Measurements from ENCODE around the gene PDGFC.

Gene PDGFC

DNA sequence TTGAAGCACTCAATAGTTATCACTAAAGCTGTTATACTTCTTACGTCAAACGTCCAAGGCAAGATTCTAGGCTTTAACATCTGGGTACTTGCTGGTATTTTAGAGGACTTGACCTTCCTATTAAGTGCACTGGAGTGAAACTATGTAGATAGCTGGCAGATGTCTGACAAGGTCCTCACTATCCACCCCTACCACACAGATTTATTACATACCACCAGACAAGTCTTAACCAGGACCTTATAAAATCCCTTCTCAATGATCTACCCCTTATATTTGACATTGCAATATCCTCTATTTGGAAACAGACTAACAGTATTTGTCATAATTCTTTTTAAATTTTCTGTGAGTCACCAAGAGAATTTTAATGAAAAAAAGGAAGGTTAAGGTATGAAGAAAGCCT lies 78.8 kb downstream of the PDGFC start:
- DNase-seq (ENCODE audit: low spot score): no peak
- POLR2A ChIA-PET (ENCODE audit: low non-redundant PET): no interaction called here
- TF ChIP-seq, protein P1, sequence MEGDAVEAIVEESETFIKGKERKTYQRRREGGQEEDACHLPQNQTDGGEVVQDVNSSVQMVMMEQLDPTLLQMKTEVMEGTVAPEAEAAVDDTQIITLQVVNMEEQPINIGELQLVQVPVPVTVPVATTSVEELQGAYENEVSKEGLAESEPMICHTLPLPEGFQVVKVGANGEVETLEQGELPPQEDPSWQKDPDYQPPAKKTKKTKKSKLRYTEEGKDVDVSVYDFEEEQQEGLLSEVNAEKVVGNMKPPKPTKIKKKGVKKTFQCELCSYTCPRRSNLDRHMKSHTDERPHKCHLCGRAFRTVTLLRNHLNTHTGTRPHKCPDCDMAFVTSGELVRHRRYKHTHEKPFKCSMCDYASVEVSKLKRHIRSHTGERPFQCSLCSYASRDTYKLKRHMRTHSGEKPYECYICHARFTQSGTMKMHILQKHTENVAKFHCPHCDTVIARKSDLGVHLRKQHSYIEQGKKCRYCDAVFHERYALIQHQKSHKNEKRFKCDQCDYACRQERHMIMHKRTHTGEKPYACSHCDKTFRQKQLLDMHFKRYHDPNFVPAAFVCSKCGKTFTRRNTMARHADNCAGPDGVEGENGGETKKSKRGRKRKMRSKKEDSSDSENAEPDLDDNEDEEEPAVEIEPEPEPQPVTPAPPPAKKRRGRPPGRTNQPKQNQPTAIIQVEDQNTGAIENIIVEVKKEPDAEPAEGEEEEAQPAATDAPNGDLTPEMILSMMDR (conservative IDR thresholded peaks at IDR 0.05; ENCODE audit: low read depth): no peak
- H3K27ac ChIP-seq: no peak overlapping the region
- CTCF ChIA-PET: interaction anchor here (0.5 kb wide), 1 partner anchor 16 kb away, joined by 3 read pairs; no protein-coding TSS in a partner anchor

DNA sequence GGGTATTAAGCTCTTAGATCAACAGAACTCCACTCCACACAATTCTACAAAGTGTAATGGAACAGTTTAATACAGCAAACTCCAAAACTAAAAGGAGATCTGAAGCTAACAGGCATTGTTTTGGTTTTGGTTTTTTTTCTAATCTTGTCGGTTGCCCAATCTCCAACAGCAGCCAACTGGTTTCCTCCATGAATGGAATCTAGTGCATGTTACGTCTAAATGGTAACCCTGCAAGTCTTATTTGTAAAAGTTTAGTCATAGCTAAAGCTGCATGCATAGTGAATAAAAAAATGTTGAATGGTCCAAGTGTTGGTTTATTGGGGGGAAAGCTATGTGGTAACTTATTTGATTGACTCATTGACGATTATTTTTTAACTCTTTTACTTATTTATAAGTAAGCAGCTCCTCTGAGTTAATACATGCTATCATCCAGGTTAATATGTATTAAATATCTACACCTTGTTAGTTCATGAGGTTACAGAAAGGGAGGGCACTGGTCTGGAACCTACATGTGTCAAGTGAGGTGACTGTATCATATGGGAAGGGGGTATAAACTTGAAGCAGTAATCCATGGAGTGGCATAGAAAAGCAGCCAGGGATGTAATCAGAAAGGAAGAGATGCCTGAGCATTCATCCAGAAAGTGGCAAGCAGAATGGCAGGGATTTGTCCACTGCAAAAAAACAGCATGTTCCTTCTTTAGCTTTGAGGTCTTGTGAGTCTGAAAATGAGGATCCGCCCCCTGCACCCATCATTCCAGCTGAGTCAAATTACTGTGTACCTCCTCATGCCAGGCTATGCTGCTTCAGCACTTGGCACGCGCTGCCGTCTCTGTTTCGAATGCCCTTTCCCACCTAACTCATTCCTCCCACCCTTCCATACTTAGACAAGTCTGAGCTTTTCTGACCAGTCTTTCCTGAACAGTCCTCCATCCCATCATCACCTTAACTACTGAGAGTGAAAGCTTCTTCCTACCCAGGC lies 81.7 kb downstream of the PDGFC start:
- no peak overlapping the region for H3K27ac ChIP-seq
- DNase-seq (ENCODE audit: low spot score): no peak
- ChIA-PET POLR2A (ENCODE audit: low non-redundant PET) (no interaction called here), CTCF (interaction anchor here (0.6 kb wide), 1 partner anchor 79 kb away, joined by 3 read pairs; no protein-coding TSS in a partner anchor)
- TF ChIP-seq, protein P1 (conservative IDR thresholded peaks at IDR 0.05; ENCODE audit: low read depth): no peak

DNA sequence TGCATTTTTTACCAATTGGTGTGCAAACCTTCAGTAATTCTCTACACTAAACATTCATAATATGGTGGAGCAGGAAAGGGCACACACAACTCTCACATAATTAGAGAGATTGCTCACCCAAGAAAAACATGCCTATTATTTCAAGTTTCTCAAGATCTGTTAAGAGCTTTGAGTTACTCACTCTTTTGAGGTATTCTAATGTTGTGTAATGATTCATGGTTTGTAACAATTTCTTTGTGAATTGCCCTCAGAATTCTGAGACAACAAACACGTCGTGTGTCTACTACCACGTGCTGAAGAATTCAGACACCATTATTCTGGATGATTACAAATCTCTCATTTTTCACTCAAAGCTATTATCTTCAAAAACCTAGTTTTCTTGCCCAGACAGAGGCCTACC lies 82.8 kb downstream of the PDGFC start:
- H3K27ac ChIP-seq: no peak overlapping the region
- CTCF ChIA-PET: interaction anchor here (0.6 kb wide), 1 partner anchor 147 kb away, joined by 3 read pairs; no protein-coding TSS in a partner anchor
- peak; percentile 19 for DNase-seq (ENCODE audit: low spot score)
- POLR2A ChIA-PET (ENCODE audit: low non-redundant PET): no interaction called here
- TF ChIP-seq, protein P1 (conservative IDR thresholded peaks at IDR 0.05; ENCODE audit: low read depth): no peak

DNA sequence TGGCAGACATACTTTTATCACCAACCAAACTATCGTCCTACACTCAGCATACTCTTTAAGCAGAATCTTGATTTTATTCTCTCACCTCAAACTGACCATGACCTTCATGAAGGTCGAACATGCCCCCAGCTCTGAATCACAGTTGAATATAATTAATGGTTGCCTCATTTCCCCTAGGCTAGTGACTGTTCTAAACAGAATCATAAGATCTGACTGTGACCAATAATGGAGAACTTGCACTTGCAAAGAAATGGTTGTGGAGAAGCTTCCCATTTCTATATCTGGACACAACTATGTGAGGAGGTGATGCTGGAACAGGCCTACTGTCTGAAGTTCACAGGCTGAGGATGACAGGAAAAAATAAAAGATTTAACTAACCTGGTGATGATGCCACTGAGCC lies 85.1 kb downstream of the PDGFC start:
- ChIA-PET POLR2A (ENCODE audit: low non-redundant PET) (no interaction called here), CTCF (no interaction called here)
- TF ChIP-seq, protein P1 (conservative IDR thresholded peaks at IDR 0.05; ENCODE audit: low read depth): no peak
- DNase-seq (ENCODE audit: low spot score): no peak
- no peak overlapping the region for H3K27ac ChIP-seq

DNA sequence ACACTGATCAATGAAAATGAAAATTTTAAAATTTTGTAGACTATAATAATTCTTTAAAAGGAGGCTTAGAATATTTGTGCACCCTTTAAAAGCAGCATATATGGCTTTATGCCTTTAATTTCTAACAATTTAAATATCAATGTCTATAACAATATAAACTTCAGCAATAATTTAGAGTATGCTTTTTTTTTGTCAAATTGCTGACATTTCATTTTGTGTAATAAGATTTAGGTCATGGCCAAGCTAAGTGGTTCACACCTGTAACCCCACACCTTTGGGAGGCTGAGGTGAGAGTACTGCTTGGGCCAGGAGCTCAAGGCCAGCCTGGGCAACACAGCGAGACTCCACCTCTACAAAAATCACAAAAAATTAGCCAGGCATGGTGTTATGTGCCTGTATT lies 86.2 kb downstream of the PDGFC start:
- ChIA-PET POLR2A (ENCODE audit: low non-redundant PET) (no interaction called here), CTCF (no interaction called here)
- H3K27ac ChIP-seq: no peak overlapping the region
- TF ChIP-seq, protein P1 (conservative IDR thresholded peaks at IDR 0.05; ENCODE audit: low read depth): no peak
- no peak for DNase-seq (ENCODE audit: low spot score)

DNA sequence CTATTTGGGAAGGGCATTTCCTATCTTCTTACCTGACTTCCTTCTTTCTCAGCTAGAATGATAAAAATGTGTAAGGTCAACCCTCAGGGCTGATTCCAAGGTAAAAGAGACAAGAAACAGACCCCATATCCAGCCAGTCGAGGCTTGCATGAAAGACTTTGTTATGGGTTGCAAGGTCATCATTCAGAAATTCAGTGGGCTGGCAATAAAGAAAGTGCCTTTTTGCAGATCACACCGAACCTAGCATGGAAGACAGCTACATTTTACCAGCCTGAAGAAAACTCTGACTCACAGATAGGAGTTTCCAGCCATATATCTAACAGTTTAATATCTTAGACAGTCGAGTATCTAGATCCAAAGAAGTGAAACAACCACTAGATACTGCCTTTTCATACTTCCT lies 87.4 kb downstream of the PDGFC start:
- no peak overlapping the region for H3K27ac ChIP-seq
- DNase-seq (ENCODE audit: low spot score): peak; percentile 4
- CTCF ChIA-PET: no interaction called here
- TF ChIP-seq, protein P1 (conservative IDR thresholded peaks at IDR 0.05; ENCODE audit: low read depth): no peak
- POLR2A ChIA-PET (ENCODE audit: low non-redundant PET): no interaction called here

Measured in RWPE1 (cell line).